B cell (primary cell): ENCODE results near the gene FGF4.

Source experiments
- CTCF ChIP-seq: fragments of 200-600 bp; IDR thresholded peaks from one replicate; pipeline ENCODE4 v1.8.0; 2022; ENCODE audit warnings: antibody characterized with exemption, mild to moderate bottlenecking
- EZH2 ChIP-seq: IDR thresholded peaks from 2 replicates; pipeline ENCODE4 v1.6.1; 2012; ENCODE audit warnings: borderline replicate concordance, low read depth, mild to moderate bottlenecking, moderate library complexity, low read length; ENCODE audit not compliant: insufficient read depth, poor library complexity, severe bottlenecking

- TF ChIP-seq CTCF, result no peak
- TF ChIP-seq EZH2, result no peak
Observed at GRCh38 chr11:69721106-69721505, 54.0 kb downstream of the FGF4 start.
